ENCODE data around the gene OR9G4.

GRCh38 chr11:56720513-56720912, 28.0 kb downstream of the OR9G4 start:
- TF ChIP-seq CTCF (IDR thresholded peaks at IDR 0.05) (no peak), POLR2A (IDR thresholded peaks at IDR 0.05) (no peak)

All from lower leg skin (tissue), 3 donors.